Thyroid gland (tissue), 4 donors: Measurements from ENCODE around the gene URB1. TPM values are rescaled to one million over a fixed set of nuclear protein-coding genes. Genes with fewer than 3 reads are reported as not detected.

ENCODE experiments used
- DNase-seq, 2 donors: peaks; one replicate each; pipeline ENCODE4 v3.0.0-alpha.2; 2019
- H3K27ac ChIP-seq, 3 donors: fragments of 200-600 bp; sonication (generic); 1 replicate in 2 of 3; 2 replicates in 1 of 3; pipeline ENCODE4 v1.5.1; 2016 to 2019; ENCODE audit warnings: mild to moderate bottlenecking in 1 of 3, moderate library complexity in 1 of 3
- H3K27me3 ChIP-seq: fragments of 200-600 bp; sonication (generic); one replicate; pipeline ENCODE4 v1.5.1; 2019
- H3K36me3 ChIP-seq, 2 donors: fragments of 200-600 bp; sonication (generic); one replicate each; pipeline ENCODE4 v1.5.1; 2016 to 2019
- H3K4me1 ChIP-seq, 2 donors: fragments of 200-600 bp; sonication (generic); one replicate each; pipeline ENCODE4 v1.5.1; 2017 to 2019
- H3K4me3 ChIP-seq, 3 donors: fragments of 200-600 bp; sonication (generic); replicated peaks in 1 of 3; 1 replicate in 2 of 3; 2 replicates in 1 of 3; pipeline ENCODE4 v1.5.1; 2016; ENCODE audit warnings: mild to moderate bottlenecking in 1 of 3
- H3K9me3 ChIP-seq: fragments of 200-600 bp; sonication (generic); one replicate; pipeline ENCODE4 v1.5.1; 2017
- CTCF ChIP-seq, 6 experiments: fragments of 200-600 bp in 3 of 6; fragments of 450-650 bp in 3 of 6; sonication (generic) in 3 of 6; IDR thresholded peaks; one replicate each; pipeline ENCODE4 v1.5.1; 2016 to 2019; ENCODE audit warnings: antibody characterized with exemption in 6 of 6, mild to moderate bottlenecking in 2 of 6, inconsistent platforms in 1 of 6, moderate library complexity in 1 of 6
- POLR2A ChIP-seq, 2 donors: fragments of 450-650 bp; IDR thresholded peaks; one replicate each; pipeline ENCODE4 v1.6.1; 2017; ENCODE audit warnings: antibody characterized with exemption in 2 of 2, mild to moderate bottlenecking in 2 of 2, moderate library complexity in 1 of 2
- WGBS, 2 donors: methylation state at CpG; one replicate each; pipeline ENCODE4 v1.1.5; 2017; 5-methylcytosine and 5-hydroxymethylcytosine counted together
- intact Hi-C: fragments of 100-400 bp; cut with DNase I; formaldehyde crosslinking; loops from one replicate; pipeline ENCODE4 v1.15.1; 2023
- total RNA-seq, 4 donors: library from RNA; depleted of rRNA; stranded (reverse); fragments of >200 nt; gene quantifications; one replicate each; pipeline ENCODE4 v1.2.3, GENCODE V29; 2016

URB1 gene
- total RNA-seq, 4 donors from 2014 or later: 13.6 to 23.9 (median 15.8) TPM

- no peak for DNase-seq
- 81 to 85% methylated on average over 6 of the region's 6 CpGs for WGBS, 2 donors
- H3K4me1 ChIP-seq: no peaks in the 10 kb centered on the region
- intact Hi-C loops: no loop called here
- TF ChIP-seq CTCF (IDR thresholded peaks at IDR 0.05) (no peak), POLR2A (IDR thresholded peaks at IDR 0.05) (no peak)
- H3K36me3 ChIP-seq: peaks cover 24 to 30% of the 10 kb centered on the region in 2 donors
- no peaks in the 10 kb centered on the region for H3K9me3 ChIP-seq
- no peak overlapping the region for H3K4me3 ChIP-seq
- H3K27ac ChIP-seq: no peak overlapping the region
- no peaks in the 10 kb centered on the region for H3K27me3 ChIP-seq
These were observed 11.2 kb downstream of the URB1 start for GRCh38 chr21:32381571-32381970.

DNA sequence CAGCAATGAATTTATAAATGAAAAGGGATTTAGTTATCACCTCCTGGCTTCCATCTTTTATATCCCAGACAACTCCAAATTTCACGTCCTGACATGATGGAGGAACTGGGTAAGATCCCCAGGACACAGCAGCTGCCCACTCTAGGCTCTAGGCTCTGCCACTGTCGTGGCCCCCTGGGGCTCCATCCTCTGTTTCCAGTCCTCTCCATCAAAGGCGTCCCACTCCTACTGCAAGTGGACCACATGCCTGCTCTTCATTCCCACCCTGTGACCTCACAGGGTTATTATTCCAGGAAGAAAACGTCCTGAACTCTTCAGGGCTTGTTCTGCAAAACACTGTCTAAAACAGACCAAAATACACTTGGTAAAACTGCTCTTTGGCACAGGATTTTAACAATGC lies 11.9 kb downstream of the URB1 start:
- Histone ChIP-seq H3K27ac (no peak overlapping the region), H3K27me3 (no peaks in the 10 kb centered on the region), H3K4me1 (no peaks in the 10 kb centered on the region), H3K4me3 (no peak overlapping the region), H3K36me3 (peaks cover 24 to 30% of the 10 kb centered on the region in 2 donors), H3K9me3 (no peaks in the 10 kb centered on the region)
- DNase-seq: no peak
- 79 to 81% methylated on average over 4 of the region's 4 CpGs for WGBS, 2 donors
- intact Hi-C loops: no loop called here
- no peak for TF ChIP-seq CTCF (IDR thresholded peaks at IDR 0.05)
- no peak for TF ChIP-seq POLR2A (IDR thresholded peaks at IDR 0.05)

- TF ChIP-seq CTCF (IDR thresholded peaks at IDR 0.05) (no peak), POLR2A (IDR thresholded peaks at IDR 0.05) (no peak)
- Histone ChIP-seq H3K27ac (no peak overlapping the region), H3K36me3 (peaks cover 19 to 21% of the 10 kb centered on the region in 2 donors), H3K27me3 (no peaks in the 10 kb centered on the region), H3K9me3 (no peaks in the 10 kb centered on the region), H3K4me3 (no peak overlapping the region), H3K4me1 (no peaks in the 10 kb centered on the region)
- 87 to 95% methylated on average over 5 of the region's 5 CpGs for WGBS, 2 donors
- no peak for DNase-seq
- intact Hi-C loops: no loop called here
These were observed 13.9 kb downstream of the URB1 start for GRCh38 chr21:32378956-32379355.

DNA sequence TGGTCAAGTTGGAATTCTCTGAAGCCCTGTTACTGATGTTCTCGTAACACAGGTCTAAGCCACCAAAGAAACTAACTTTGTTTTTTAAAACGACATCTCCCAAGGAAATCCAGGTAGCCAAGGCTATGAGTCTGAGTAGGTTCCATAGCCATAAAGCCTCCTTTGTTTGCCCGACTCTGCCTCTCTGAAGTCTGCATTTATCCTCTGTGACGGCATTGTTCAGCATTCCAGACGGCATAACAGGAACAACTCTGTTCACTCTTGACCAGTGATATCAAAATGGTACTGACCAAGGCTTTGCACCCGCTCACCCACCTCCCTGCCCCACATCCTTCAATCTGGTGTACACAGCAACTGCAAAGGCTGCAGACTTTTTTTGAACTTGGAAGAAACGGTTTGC lies 14.8 kb downstream of the URB1 start:
- 79 to 80% methylated on average over 7 of the region's 7 CpGs for WGBS, 2 donors
- Histone ChIP-seq H3K9me3 (no peaks in the 10 kb centered on the region), H3K4me3 (no peak overlapping the region), H3K36me3 (peaks cover 9 to 12% of the 10 kb centered on the region in 2 donors), H3K27me3 (no peaks in the 10 kb centered on the region), H3K27ac (no peak overlapping the region), H3K4me1 (peaks cover 0 to 3% of the 10 kb centered on the region in 2 donors)
- TF ChIP-seq CTCF (IDR thresholded peaks at IDR 0.05): no peak
- TF ChIP-seq POLR2A (IDR thresholded peaks at IDR 0.05): no peak
- intact Hi-C loops: no loop called here
- DNase-seq: no peak

- 95 to 96% methylated on average over 8 of the region's 8 CpGs for WGBS, 2 donors
- no peaks in the 10 kb centered on the region for H3K9me3 ChIP-seq
- H3K4me1 ChIP-seq: peaks cover under 1 to 8% of the 10 kb centered on the region in 2 donors
- no peak overlapping the region for H3K4me3 ChIP-seq
- intact Hi-C loops: no loop called here
- no peak for TF ChIP-seq POLR2A (IDR thresholded peaks at IDR 0.05)
- TF ChIP-seq CTCF (IDR thresholded peaks at IDR 0.05): no peak
- peaks cover 5 to 7% of the 10 kb centered on the region in 2 donors for H3K36me3 ChIP-seq
- no peak overlapping the region for H3K27ac ChIP-seq
- DNase-seq: no peak
- H3K27me3 ChIP-seq: no peaks in the 10 kb centered on the region
These were observed 15.3 kb downstream of the URB1 start for GRCh38 chr21:32377506-32377905.
